Measurements from ENCODE around the gene COX8A. TPM values are rescaled to one million over a fixed set of nuclear protein-coding genes. Genes with fewer than 3 reads are reported as not detected.

The COX8A gene
- total and polyA plus RNA-seq, 2 of the 13 experiments (the other 11 are each of a cell fraction or from before 2014, with no cell fraction given) = 202 to 406 TPM

- ChIA-PET POLR2A (interaction anchor here (0.9 kb wide), 1 partner anchor 28 kb away, joined by 3 read pairs; no protein-coding TSS in a partner anchor), CTCF (ENCODE audit: low intra/inter-chr PET ratio, low total read pairs) (no interaction called here)
- Histone ChIP-seq H3K9me3 (ENCODE audit: low read length) (no peaks in the 10 kb centered on the region), H2AFZ (ENCODE audit: low read length) (no peak overlapping the region), H3K4me1 (ENCODE audit: insufficient read depth, low read length) (peaks cover 30% of the 10 kb centered on the region), H3K4me2 (ENCODE audit: low read depth, low read length) (peak overlapping the region; percentile 31), H3K27ac (ENCODE audit: extremely low read length, insufficient read depth, low read length) (no peak overlapping the region), H4K20me1 (ENCODE audit: insufficient read depth, low read length) (peaks cover 1% of the 10 kb centered on the region; the same call in 1 of the 2 replicates), H3K4me3 (replicated peaks in 1 of 3; ENCODE audit: insufficient read depth in 1 of 3, low read depth in 2 of 3, low read length in 3 of 3) (peak overlapping the region in 1 of 3 experiments; percentile 10; a peak in 1 of 6 replicates), H3K79me2 (ENCODE audit: insufficient read depth, low read length) (peaks cover 8% of the 10 kb centered on the region), H3K27me3 (ENCODE audit: control insufficient read depth in 1 of 2, insufficient read depth in 2 of 2, low read length in 2 of 2) (peaks cover 0 to 1% of the 10 kb centered on the region in 2 experiments; a peak in 2 of 5 replicates), H3K36me3 (replicated peaks in 1 of 2; ENCODE audit: control insufficient read depth in 1 of 2, insufficient read depth in 2 of 2, low read length in 2 of 2) (peaks cover 0 to 1% of the 10 kb centered on the region in 2 experiments; a peak in 1 of 5 replicates), H3K9ac (ENCODE audit: insufficient read depth, low read depth, low read length) (no peak overlapping the region)
- WGBS (ENCODE audit: low lambda C conversion rate) = 11% methylated on average over 5 of the region's 5 CpGs
- intact Hi-C loops (cut with micrococcal nuclease; ENCODE audit: unreplicated experiment) = no loop called here
- no TSS peak for BruUV-seq (replicated peaks)
- in situ Hi-C loops (cut with HindIII; ENCODE audit: extremely low pct_ligation_motif_present, low pct_unique_long_range_greater_than_20kb) = no loop called here
- FAIRE-seq (no peak), ATAC-seq (no peak), DNase-seq (ENCODE audit: low spot score) (peak; percentile 48)
- TF ChIP-seq CEBPB (IDR thresholded peaks at IDR 0.05; ENCODE audit: borderline replicate concordance, low read depth, low read length) (no peak), ARID3A (IDR thresholded peaks at IDR 0.05; ENCODE audit: low read depth, low read length) (no peak), DRAP1 (CRISPR knock-in tag; IDR thresholded peaks at IDR 0.05) (no peak), LBX2 (CRISPR knock-in tag; IDR thresholded peaks at IDR 0.05; ENCODE audit: borderline replicate concordance) (no peak), ZNF281 (CRISPR knock-in tag; IDR thresholded peaks at IDR 0.05; ENCODE audit: borderline replicate concordance) (peak; percentile 53; the same call in 1 of the 2 replicates), RBFOX2 (IDR thresholded peaks at IDR 0.05; ENCODE audit: low read depth, low read length) (no peak), ZNF451 (CRISPR knock-in tag; IDR thresholded peaks at IDR 0.05) (no peak), ZNF382 (CRISPR knock-in tag; IDR thresholded peaks at IDR 0.05; ENCODE audit: borderline replicate concordance) (no peak), ZNF790 (CRISPR knock-in tag; IDR thresholded peaks at IDR 0.05; ENCODE audit: borderline replicate concordance) (no peak), NFYB (CRISPR knock-in tag; IDR thresholded peaks at IDR 0.05) (no peak), ZNF652 (CRISPR knock-in tag; IDR thresholded peaks at IDR 0.05; ENCODE audit: borderline replicate concordance, low read depth) (no peak), ARID5B (CRISPR knock-in tag; IDR thresholded peaks at IDR 0.05) (no peak), ZNF460 (CRISPR knock-in tag; IDR thresholded peaks at IDR 0.05; ENCODE audit: borderline replicate concordance) (no peak), MLX (CRISPR knock-in tag; IDR thresholded peaks at IDR 0.05) (no peak)
These were observed 3.5 kb upstream of the COX8A start for GRCh38 chr11:63970902-63971301.

Data from HepG2 (cell line).